Loucy (cell line): ENCODE results near the gene ARRB1.

Experiments used
- CTCF ChIP-seq: fragments of 200-600 bp; sonication (generic); conservative IDR thresholded peaks from 2 replicates; pipeline ENCODE4 v1.5.1; 2014; ENCODE audit warnings: mild to moderate bottlenecking, antibody characterized with exemption, low read length
- EZH2phosphoT487 ChIP-seq: fragments of 200-600 bp; IDR thresholded peaks from 2 replicates; pipeline ENCODE4 v1.6.1; 2018; ENCODE audit warnings: antibody characterized with exemption, mild to moderate bottlenecking, moderate library complexity, borderline replicate concordance

GRCh38 chr11:75265851-75266531 lies 85.5 kb downstream of the ARRB1 start:
- no peak for TF ChIP-seq CTCF
- TF ChIP-seq EZH2phosphoT487: no peak
